Colonic mucosa (tissue), 4 donors: ENCODE data around the gene ZNF497. TPM values are rescaled to one million over a fixed set of nuclear protein-coding genes. Genes with fewer than 3 reads are reported as not detected.
"Not testable (repeated sequence)": the region's sequence is repeated elsewhere in the genome, so short reads cannot be mapped to it uniquely, and the experiment has no call there.

ENCODE experiments used
- DNase-seq: peaks from one replicate; pipeline ENCODE4 v3.0.0-alpha.2; 2020
- H3K27ac ChIP-seq: fragments of 200-600 bp; one replicate; pipeline ENCODE4 v1.8.0; 2021
- H3K27me3 ChIP-seq: fragments of 200-600 bp; one replicate; pipeline ENCODE4 v1.8.0; 2021
- H3K36me3 ChIP-seq: fragments of 200-600 bp; one replicate; pipeline ENCODE4 v1.8.0; 2021
- H3K4me1 ChIP-seq: fragments of 200-600 bp; one replicate; pipeline ENCODE4 v1.8.0; 2021; ENCODE audit warnings: mild to moderate bottlenecking
- H3K4me3 ChIP-seq: fragments of 200-600 bp; one replicate; pipeline ENCODE4 v1.8.0; 2021
- H3K9ac ChIP-seq, 2 donors: one replicate each; pipeline ENCODE4 v1.7.0; 2013; ENCODE audit warnings: control low read depth in 2 of 2, low read depth in 2 of 2, low read length in 2 of 2
- H3K9me3 ChIP-seq: fragments of 200-600 bp; one replicate; pipeline ENCODE4 v1.8.0; 2021
- CTCF ChIP-seq: fragments of 200-600 bp; IDR thresholded peaks from one replicate; pipeline ENCODE4 v1.8.0; 2022; ENCODE audit warnings: antibody characterized with exemption, mild to moderate bottlenecking
- intact Hi-C: fragments of 100-400 bp; cut with DNase I; formaldehyde crosslinking; loops from one replicate; pipeline ENCODE4 v1.14.1; 2022
- total RNA-seq, 2 donors: library from RNA; stranded (reverse); fragmentation: NEBNext Ultra II Directional in 1 of 2; extraction: Animal tissue kit (Norgen Biotek cat#: 25700) in 1 of 2; gene quantifications; one replicate each; pipeline ENCODE4 v1.2.1, GENCODE V29; 2021
- donor health status: healthy.
- donor health status: DM: no; HTN: no; CAD: no.
- donor health status: DM: no; HTN: no; CAD: no.

The ZNF497 gene
- total RNA-seq, 2 donors from 2014 or later, result 0.98 to 1.9 TPM

GRCh38 chr19:58406818-58407657 lies 44.5 kb upstream of the ZNF497 start:
- TF ChIP-seq CTCF, result no peak

DNA sequence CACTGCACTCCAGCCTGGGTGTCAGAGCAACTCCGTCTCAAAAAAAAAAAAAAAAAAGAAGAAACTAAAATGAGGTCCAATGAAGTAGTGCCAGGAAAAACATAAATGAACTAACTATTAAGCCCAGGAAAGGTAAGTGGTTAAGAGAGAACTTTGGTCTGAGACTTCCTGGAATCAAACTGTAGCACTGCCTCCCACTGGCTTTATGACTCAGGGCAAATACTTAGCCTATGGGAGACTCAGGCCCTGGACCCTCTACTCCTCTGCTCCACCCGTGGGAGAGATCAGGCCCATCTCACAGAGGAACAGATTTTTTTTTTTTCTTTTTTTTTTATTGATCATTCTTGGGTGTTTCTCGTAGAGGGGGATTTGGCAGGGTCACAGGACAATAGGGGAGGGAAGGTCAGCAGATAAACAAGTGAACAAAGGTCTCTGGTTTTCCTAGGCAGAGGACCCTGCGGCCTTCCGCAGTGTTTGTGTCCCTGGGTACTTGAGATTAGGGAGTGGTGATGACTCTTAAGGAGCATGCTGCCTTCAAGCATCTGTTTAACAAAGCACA lies 41.4 kb upstream of the ZNF497 start:
- H3K9ac ChIP-seq, H3K27ac ChIP-seq, H3K4me3 ChIP-seq, H3K9me3 ChIP-seq, H3K27me3 ChIP-seq, intact Hi-C loops, H3K4me1 ChIP-seq, DNase-seq, H3K36me3 ChIP-seq: not testable (repeated sequence)

More at GRCh38 chr19:58406818-58407657, 44.5 kb upstream of the ZNF497 start:
- intact Hi-C loops, result no loop called here
- Histone ChIP-seq H3K36me3 (no peaks in the 10 kb centered on the region), H3K9ac (peak overlapping the region in 1 of 2 donors; percentile 89), H3K4me3 (peak overlapping the region; percentile 87), H3K27me3 (no peaks in the 10 kb centered on the region), H3K9me3 (no peaks in the 10 kb centered on the region), H3K4me1 (no peaks in the 10 kb centered on the region), H3K27ac (no peak overlapping the region)
- no peak for DNase-seq

GRCh38 chr19:58401840-58402421 lies 39.4 kb upstream of the ZNF497 start:
- no peak for DNase-seq
- Histone ChIP-seq H3K4me3 (peak overlapping the region; percentile 63), H3K27me3 (peaks cover 10% of the 10 kb centered on the region), H3K9me3 (no peaks in the 10 kb centered on the region), H3K9ac (peak overlapping the region; percentile 43 to 84), H3K4me1 (peaks cover 8% of the 10 kb centered on the region), H3K27ac (peak overlapping the region; percentile 77), H3K36me3 (no peaks in the 10 kb centered on the region)
- intact Hi-C loops, result no loop called here
- TF ChIP-seq CTCF, result no peak

GRCh38 chr19:58400916-58401839 lies 38.6 kb upstream of the ZNF497 start:
- peak overlapping the region; percentile 72 to 84 for H3K9ac ChIP-seq
- H3K36me3 ChIP-seq, result no peaks in the 10 kb centered on the region
- DNase-seq, result peak; percentile 100
- H3K27me3 ChIP-seq, result peaks cover 15% of the 10 kb centered on the region
- H3K27ac ChIP-seq, result peak overlapping the region; percentile 77
- H3K4me3 ChIP-seq, result peak overlapping the region; percentile 63
- intact Hi-C loops, result no loop called here
- TF ChIP-seq CTCF, result no peak
- H3K9me3 ChIP-seq, result no peaks in the 10 kb centered on the region
- H3K4me1 ChIP-seq, result peaks cover 8% of the 10 kb centered on the region

DNA sequence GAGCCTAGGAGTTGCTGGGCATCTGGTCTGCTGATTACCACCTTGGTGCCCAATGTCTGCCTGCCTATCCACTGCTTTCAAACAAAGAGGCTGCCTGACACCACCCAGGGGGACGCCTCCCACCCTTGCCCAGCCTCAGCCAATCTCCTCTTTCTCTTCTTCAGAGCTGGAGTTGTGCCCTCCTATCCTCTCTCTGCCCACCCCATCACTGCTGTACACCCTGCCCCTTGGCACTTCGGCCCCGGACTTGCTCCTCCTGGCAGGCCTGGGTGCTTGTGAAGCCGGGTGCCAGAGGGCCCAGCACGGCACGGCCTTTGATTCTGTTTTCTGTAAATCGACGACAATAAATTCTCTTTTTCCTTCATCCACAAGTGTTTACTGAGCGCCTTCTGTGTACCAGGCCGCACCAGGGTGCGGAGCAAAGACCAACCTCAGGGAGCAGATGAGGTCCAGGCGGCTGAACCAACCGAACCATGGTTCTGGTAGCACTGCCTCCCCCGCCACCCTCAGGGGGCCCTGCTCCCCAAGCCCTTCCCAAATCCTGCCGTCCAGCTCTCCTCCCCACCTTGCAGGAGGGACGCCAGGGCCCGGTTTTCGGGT lies 37.9 kb upstream of the ZNF497 start:
- no peaks in the 10 kb centered on the region for H3K36me3 ChIP-seq
- no peak for DNase-seq
- H3K9ac ChIP-seq, result peak overlapping the region; percentile 72 to 73
- peak overlapping the region; percentile 63 for H3K4me3 ChIP-seq
- no peak overlapping the region for H3K27ac ChIP-seq
- no peak for TF ChIP-seq CTCF
- no peaks in the 10 kb centered on the region for H3K9me3 ChIP-seq
- intact Hi-C loops, result no loop called here
- peaks cover 23% of the 10 kb centered on the region for H3K27me3 ChIP-seq
- peaks cover 8% of the 10 kb centered on the region for H3K4me1 ChIP-seq
